Breast epithelium (tissue), 4 donors: ENCODE results near the gene NCS1. TPM values are rescaled to one million over a fixed set of nuclear protein-coding genes. Genes with fewer than 3 reads are reported as not detected.

Source experiments
- DNase-seq, 2 donors: peaks; one replicate each; pipeline ENCODE4 v3.0.0-alpha.2; 2019; ENCODE audit warnings: low spot score in 2 of 2
- H3K27ac ChIP-seq, 2 donors: fragments of 200-600 bp; sonication (generic) in 1 of 2; one replicate each; pipeline ENCODE4 v1.5.1; 2016 to 2019; ENCODE audit warnings: mild to moderate bottlenecking in 1 of 2
- H3K27me3 ChIP-seq, 2 donors: fragments of 200-600 bp; sonication (generic) in 1 of 2; one replicate each; pipeline versions ENCODE4 v1.5.1 to v1.6.0; 2017 to 2019; ENCODE audit warnings: control low read depth in 1 of 2, mild to moderate bottlenecking in 1 of 2
- H3K36me3 ChIP-seq: fragments of 200-600 bp; one replicate; pipeline ENCODE4 v1.5.1; 2019
- H3K4me1 ChIP-seq, 2 donors: fragments of 200-600 bp; sonication (generic); one replicate each; pipeline ENCODE4 v1.5.1; 2016 to 2019; ENCODE audit warnings: control low read depth in 1 of 2
- H3K4me3 ChIP-seq, 3 donors: fragments of 200-600 bp; sonication (generic); 1 replicate in 2 of 3; 2 replicates in 1 of 3; pipeline ENCODE4 v1.5.1; 2016 to 2019; ENCODE audit warnings: mild to moderate bottlenecking in 3 of 3, moderate library complexity in 2 of 3
- H3K9me3 ChIP-seq, 2 donors: fragments of 200-600 bp; sonication (generic) in 1 of 2; one replicate each; pipeline ENCODE4 v1.5.1; 2016 to 2019; ENCODE audit warnings: control low read depth in 1 of 2
- CTCF ChIP-seq, 3 donors: fragments of 450-650 bp; IDR thresholded peaks; one replicate each; pipeline ENCODE4 v1.5.1; 2016 to 2017; ENCODE audit warnings: antibody characterized with exemption in 3 of 3, mild to moderate bottlenecking in 3 of 3, moderate library complexity in 3 of 3
- POLR2A ChIP-seq: fragments of 450-650 bp; IDR thresholded peaks from one replicate; pipeline ENCODE4 v1.6.1; 2016; ENCODE audit warnings: antibody characterized with exemption, mild to moderate bottlenecking, moderate library complexity
- POLR2AphosphoS5 ChIP-seq, 3 donors: sonication (generic); formaldehyde crosslinking; IDR thresholded peaks; one replicate each; pipeline ENCODE4 v1.6.1; 2017; ENCODE audit warnings: antibody characterized with exemption in 3 of 3
- intact Hi-C: fragments of 100-400 bp; cut with DNase I; formaldehyde crosslinking; loops from one replicate; pipeline ENCODE4 v1.15.1; 2023; ENCODE audit warnings: low total_unique reads
- total RNA-seq, 3 donors: library from RNA; depleted of rRNA; stranded (reverse); fragments of >200 nt; gene quantifications; one replicate each; pipeline ENCODE4 v1.1.0, GENCODE V29; 2016

Gene NCS1
- 1 to 10 TPM; 3.2 to 3.9 (median 3.4) TPM for total RNA-seq

DNA sequence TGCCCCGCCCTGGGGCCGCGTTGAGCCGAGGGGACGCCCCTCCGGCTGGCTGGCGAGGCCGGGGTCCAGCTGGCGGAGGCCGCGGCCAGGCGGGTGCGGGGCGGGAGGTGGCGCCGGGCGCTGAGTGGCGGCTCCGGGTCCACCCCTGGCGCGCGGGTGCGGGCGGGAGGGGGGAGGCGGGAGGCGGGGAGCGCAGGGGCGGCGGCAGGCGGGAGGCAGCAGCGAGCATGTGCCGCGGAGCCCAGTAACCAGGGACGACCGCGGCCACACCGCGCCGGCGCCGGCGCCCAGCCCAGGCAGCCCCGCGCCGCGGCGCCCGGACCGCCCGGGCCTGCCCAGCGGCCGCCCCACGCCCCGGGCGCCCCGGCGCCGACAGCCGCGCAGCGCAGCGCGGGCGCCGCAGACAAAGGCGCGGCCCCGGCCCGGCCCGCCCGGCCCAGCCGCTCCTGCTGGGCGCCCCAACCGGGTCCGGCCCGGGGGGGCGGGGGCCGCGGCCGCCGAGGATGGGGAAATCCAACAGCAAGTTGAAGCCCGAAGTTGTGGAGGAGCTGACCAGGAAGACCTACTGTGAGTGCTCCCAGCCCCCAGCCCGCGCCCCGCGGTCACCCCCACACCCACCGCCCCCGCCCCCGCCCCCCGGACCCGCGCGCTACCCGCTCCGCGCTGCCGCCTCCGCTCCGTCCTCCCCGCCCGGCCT, at the start of gene NCS1:
Gene NCS1, plus strand, starts transcription at position 244 of the 697 bp plus-strand sequence. Its CDS starts 260 bp downstream, at position 504.
- TF ChIP-seq POLR2AphosphoS5 (IDR thresholded peaks at IDR 0.05) (no peak), POLR2A (no peak), CTCF (IDR thresholded peaks at IDR 0.05) (no peak)
- Histone ChIP-seq H3K9me3 (no peaks in the 10 kb centered on the region), H3K4me1 (no peaks in the 10 kb centered on the region), H3K27ac (peak within 1 kb of the TSS in 1 of 2 donors; percentile 5), H3K36me3 (no peaks in the 10 kb centered on the region), H3K4me3 (peak within 1 kb of the TSS; percentile 63 to 93 (median 68)), H3K27me3 (no peaks in the 10 kb centered on the region)
- intact Hi-C loops, result no loop called here
- DNase-seq, result peak; percentile 46 to 72

GRCh38 chr9:130122456-130122855, 49.7 kb upstream of the NCS1 start:
- no peaks in the 10 kb centered on the region for H3K27me3 ChIP-seq
- no peaks in the 10 kb centered on the region for H3K36me3 ChIP-seq
- intact Hi-C loops, result no loop called here
- H3K4me3 ChIP-seq, result no peak overlapping the region
- no peaks in the 10 kb centered on the region for H3K4me1 ChIP-seq
- no peak overlapping the region for H3K27ac ChIP-seq
- TF ChIP-seq CTCF (IDR thresholded peaks at IDR 0.05) (no peak), POLR2AphosphoS5 (IDR thresholded peaks at IDR 0.05) (no peak), POLR2A (no peak)
- no peaks in the 10 kb centered on the region for H3K9me3 ChIP-seq
- no peak for DNase-seq

DNA sequence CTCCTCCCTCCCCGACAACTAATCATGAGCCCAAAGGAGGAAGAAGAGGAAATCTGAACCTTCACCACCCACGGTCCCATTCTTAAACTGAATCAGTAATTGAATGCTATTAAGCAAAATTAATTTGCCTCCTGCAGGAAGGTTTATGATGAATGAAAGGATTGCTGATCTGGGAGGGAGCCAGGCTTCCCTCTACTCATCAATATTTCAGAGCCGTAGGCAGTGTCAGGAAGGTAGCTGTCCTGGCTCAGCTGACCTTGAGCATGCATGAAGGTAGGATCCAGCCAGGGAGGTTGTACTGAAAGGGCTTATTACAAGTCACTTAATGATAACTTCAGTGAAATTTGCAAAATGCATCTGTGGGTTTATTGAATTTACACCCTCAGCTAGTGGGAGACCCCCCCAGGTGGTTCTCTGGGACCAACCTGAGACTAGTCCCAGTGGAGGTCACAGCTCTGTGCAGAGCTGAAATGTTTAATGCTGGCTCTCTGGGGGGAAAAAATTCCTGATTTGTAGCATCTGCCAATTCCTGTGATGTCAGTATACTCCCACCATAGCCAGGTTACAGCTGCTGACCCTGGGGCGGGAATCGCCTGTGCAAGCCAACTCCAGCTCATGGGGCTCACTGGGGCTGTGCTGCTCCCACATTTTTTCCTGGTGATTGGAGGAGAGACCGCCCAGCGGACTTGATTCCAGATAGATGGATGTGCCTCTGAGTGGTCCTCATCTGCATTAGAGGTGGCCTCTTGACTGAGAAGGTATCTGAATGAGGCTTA, 47.9 kb upstream of the NCS1 start:
- intact Hi-C loops, result no loop called here
- DNase-seq, result no peak
- Histone ChIP-seq H3K4me3 (no peak overlapping the region), H3K9me3 (no peaks in the 10 kb centered on the region), H3K27ac (no peak overlapping the region), H3K36me3 (no peaks in the 10 kb centered on the region), H3K4me1 (peaks cover 0 to 6% of the 10 kb centered on the region in 2 donors), H3K27me3 (no peaks in the 10 kb centered on the region)
- TF ChIP-seq POLR2AphosphoS5 (IDR thresholded peaks at IDR 0.05) (no peak), CTCF (IDR thresholded peaks at IDR 0.05) (no peak)

DNA sequence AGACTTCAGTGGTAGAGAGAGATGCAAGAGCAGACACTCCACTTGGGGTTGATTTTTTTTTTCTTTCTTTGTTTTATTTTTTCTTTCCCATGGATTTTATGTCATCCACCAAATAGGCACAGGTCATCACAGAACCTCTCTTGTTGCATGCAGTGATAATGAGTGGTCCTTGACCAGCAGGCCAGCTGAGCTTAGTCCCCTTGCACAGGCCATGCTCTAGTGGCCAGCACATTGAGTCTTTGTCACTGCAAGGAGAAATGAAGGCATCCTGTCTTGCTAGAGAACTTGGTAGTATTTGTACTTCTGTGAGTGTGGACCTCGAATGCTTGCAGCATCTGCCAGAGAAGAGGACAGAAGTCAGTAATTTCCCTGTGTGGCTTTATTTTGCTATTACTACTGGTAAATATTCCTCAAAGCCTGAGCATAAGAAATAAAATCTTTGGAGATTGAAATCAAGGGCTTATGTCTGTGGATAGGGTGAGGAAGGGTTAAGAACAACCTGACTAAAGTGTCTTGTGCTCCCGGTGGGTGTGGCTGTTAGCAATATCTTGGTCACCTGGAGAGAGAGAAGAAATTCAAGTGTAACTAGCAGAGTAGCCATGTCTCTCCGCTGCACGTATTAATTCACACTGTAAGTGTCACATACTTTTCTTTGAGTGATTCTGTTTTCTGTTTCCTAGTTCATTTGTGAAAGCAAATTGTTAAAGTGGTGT, 45.3 kb upstream of the NCS1 start:
- no peaks in the 10 kb centered on the region for H3K9me3 ChIP-seq
- H3K27ac ChIP-seq, result no peak overlapping the region
- H3K36me3 ChIP-seq, result no peaks in the 10 kb centered on the region
- TF ChIP-seq POLR2A, result no peak
- no peak for TF ChIP-seq CTCF (IDR thresholded peaks at IDR 0.05)
- no peak for TF ChIP-seq POLR2AphosphoS5 (IDR thresholded peaks at IDR 0.05)
- H3K4me1 ChIP-seq, result peaks cover 0 to 6% of the 10 kb centered on the region in 2 donors
- H3K4me3 ChIP-seq, result no peak overlapping the region
- no peak for DNase-seq
- no peaks in the 10 kb centered on the region for H3K27me3 ChIP-seq
- intact Hi-C loops, result no loop called here
